ENCODE data around the gene TAF1D. TPM values are rescaled to one million over a fixed set of nuclear protein-coding genes. Genes with fewer than 3 reads are reported as not detected.

TAF1D gene
- total and polyA plus RNA-seq, 10 of the 15 experiments (the other 5 are each of a cell fraction or from before 2014, with no cell fraction given), result 101 to 314 (median 199) TPM

GRCh38 chr11:93686812-93687211 is 54.5 kb downstream of the TAF1D start:
- no TSS peak for BruUV-seq (replicated peaks)
- H3K9ac ChIP-seq (ENCODE audit: control insufficient read depth, insufficient read depth, low read length), result no peak overlapping the region
- DNase-seq (ENCODE audit: low read depth, low spot score) (no peak), ATAC-seq (no peak), FAIRE-seq (no peak)
- POLR2A ChIA-PET, result no interaction called here
- peaks cover 7 to 24% of the 10 kb centered on the region in 2 experiments for H3K36me3 ChIP-seq (ENCODE audit: control insufficient read depth in 2 of 2, insufficient read depth in 2 of 2, low read length in 1 of 2)
- H4K20me1 ChIP-seq (ENCODE audit: control insufficient read depth, insufficient read depth), result no peaks in the 10 kb centered on the region
- H3K9me3 ChIP-seq (replicated peaks; ENCODE audit: control insufficient read depth, insufficient read depth, low read length), result no peaks in the 10 kb centered on the region
- no peaks in the 10 kb centered on the region for H3K27me3 ChIP-seq (replicated peaks in 1 of 2; ENCODE audit: control insufficient read depth in 2 of 2, insufficient read depth in 2 of 2, low read length in 1 of 2)
- H3K4me1 ChIP-seq (ENCODE audit: control insufficient read depth, insufficient read depth, low read length), result no peaks in the 10 kb centered on the region
- H3K4me3 ChIP-seq, result no peak overlapping the region
- WGBS (ENCODE audit: insufficient coverage, insufficient replicate concordance, low lambda C conversion rate, missing lambda C conversion rate), result 100% methylated on average over 1 of the region's 1 CpG
- no peak overlapping the region for H3K4me2 ChIP-seq (ENCODE audit: control insufficient read depth, insufficient read depth)
- no peaks in the 10 kb centered on the region for H3K79me2 ChIP-seq (ENCODE audit: control insufficient read depth, insufficient read depth, low read length)
- RAD21 ChIA-PET (ENCODE audit: unreplicated experiment), result no interaction called here
- TF ChIP-seq PKNOX1 (IDR thresholded peaks at IDR 0.05), result no peak
- no peak for TF ChIP-seq NR2C1 (IDR thresholded peaks at IDR 0.05)
- TF ChIP-seq ZNF622 (IDR thresholded peaks at IDR 0.05), result no peak
- no peak for TF ChIP-seq ASH2L (IDR thresholded peaks at IDR 0.05; ENCODE audit: borderline replicate concordance, low read depth)
- no peak for TF ChIP-seq PML (IDR thresholded peaks at IDR 0.05; ENCODE audit: low read length)
- no peak for TF ChIP-seq ESRRA (IDR thresholded peaks at IDR 0.05; ENCODE audit: low read length)
- TF ChIP-seq ZBTB11 (CRISPR knock-in tag; IDR thresholded peaks at IDR 0.05), result no peak
- TF ChIP-seq YY1 (IDR thresholded peaks at IDR 0.05; ENCODE audit: low read depth, low read length), result no peak
- TF ChIP-seq HDGF (IDR thresholded peaks at IDR 0.05), result no peak
- TF ChIP-seq RAD21 (IDR thresholded peaks at IDR 0.05; ENCODE audit: insufficient read depth, low read depth, low read length), result no peak
- TF ChIP-seq NFYA (IDR thresholded peaks at IDR 0.05; ENCODE audit: borderline replicate concordance, low read depth, low read length), result no peak
- TF ChIP-seq IRF5 (IDR thresholded peaks at IDR 0.05; ENCODE audit: borderline replicate concordance), result no peak
- TF ChIP-seq FOXK2 (IDR thresholded peaks at IDR 0.05), result no peak
- TF ChIP-seq RELB (IDR thresholded peaks at IDR 0.05; ENCODE audit: low read depth), result no peak
- in situ Hi-C loops (cut with MboI), result no loop called here
- SMC1A ChIA-PET (ENCODE audit: uncharacterized antibody, unreplicated experiment), result no interaction called here
- CTCF ChIA-PET, result no interaction called here
- H3K27ac ChIP-seq (ENCODE audit: control insufficient read depth, insufficient read depth), result no peak overlapping the region
- intact Hi-C loops (cut with micrococcal nuclease; ENCODE audit: unreplicated experiment), result no loop called here
- no peak overlapping the region for H2AFZ ChIP-seq (ENCODE audit: control insufficient read depth, low read depth, low read length)

All from GM12878 (cell line).